ENCODE measurements around the gene BLOC1S2.
"Not testable (repeated sequence)": the region's sequence is repeated elsewhere in the genome, so short reads cannot be mapped to it uniquely, and the experiment has no call there.

BLOC1S2 gene

GRCh38 chr10:100289641-100290040 is 3.2 kb upstream of the BLOC1S2 start:
- no peak for DNase-seq

- no peak for DNase-seq
Measured at GRCh38 chr10:100288196-100288595, 1.7 kb upstream of the BLOC1S2 start.

GRCh38 chr10:100287756-100288155 is 1.3 kb upstream of the BLOC1S2 start:
- DNase-seq: no peak

GRCh38 chr10:100285326-100285725 is 1.2 kb downstream of the BLOC1S2 start:
- not testable (repeated sequence) for DNase-seq

GRCh38 chr10:100282907-100283306 is 3.6 kb downstream of the BLOC1S2 start:
- no peak for DNase-seq

GRCh38 chr10:100276971-100277370 is 9.5 kb downstream of the BLOC1S2 start:
- not testable (repeated sequence) for DNase-seq

- DNase-seq: peak; percentile 88
Measured at GRCh38 chr10:100267239-100268104, 19.0 kb downstream of the BLOC1S2 start, which contains the start of gene CWF19L1. TSS of gene CWF19L1 (minus strand) at chr10:100267638. CDS start at chr10:100267593, 45 bp downstream.

- no peak for DNase-seq
Measured at GRCh38 chr10:100265821-100266485, 20.5 kb downstream of the BLOC1S2 start.

- DNase-seq: no peak
Measured at GRCh38 chr10:100254191-100254590, 32.3 kb downstream of the BLOC1S2 start.

- no peak for DNase-seq
Measured at GRCh38 chr10:100253041-100253440, 33.4 kb downstream of the BLOC1S2 start.

- DNase-seq: no peak
Measured at GRCh38 chr10:100248820-100249219, 37.7 kb downstream of the BLOC1S2 start.

- DNase-seq: no peak
Measured at GRCh38 chr10:100245484-100246220, 40.8 kb downstream of the BLOC1S2 start.

- DNase-seq: no peak
Measured at GRCh38 chr10:100239851-100240250, 46.6 kb downstream of the BLOC1S2 start.

GRCh38 chr10:100238429-100238828 is 48.1 kb downstream of the BLOC1S2 start:
- no peak for DNase-seq

- no peak for DNase-seq
Measured at GRCh38 chr10:100232101-100232500, 54.4 kb downstream of the BLOC1S2 start.

GRCh38 chr10:100229819-100230422 is 56.6 kb downstream of the BLOC1S2 start:
- DNase-seq: no peak

GRCh38 chr10:100223879-100224278 is 62.6 kb downstream of the BLOC1S2 start:
- no peak for DNase-seq

Measured in fibroblast of skin of scalp (primary cell).